ENCODE results near the gene ERFE.

The ERFE gene

DNA sequence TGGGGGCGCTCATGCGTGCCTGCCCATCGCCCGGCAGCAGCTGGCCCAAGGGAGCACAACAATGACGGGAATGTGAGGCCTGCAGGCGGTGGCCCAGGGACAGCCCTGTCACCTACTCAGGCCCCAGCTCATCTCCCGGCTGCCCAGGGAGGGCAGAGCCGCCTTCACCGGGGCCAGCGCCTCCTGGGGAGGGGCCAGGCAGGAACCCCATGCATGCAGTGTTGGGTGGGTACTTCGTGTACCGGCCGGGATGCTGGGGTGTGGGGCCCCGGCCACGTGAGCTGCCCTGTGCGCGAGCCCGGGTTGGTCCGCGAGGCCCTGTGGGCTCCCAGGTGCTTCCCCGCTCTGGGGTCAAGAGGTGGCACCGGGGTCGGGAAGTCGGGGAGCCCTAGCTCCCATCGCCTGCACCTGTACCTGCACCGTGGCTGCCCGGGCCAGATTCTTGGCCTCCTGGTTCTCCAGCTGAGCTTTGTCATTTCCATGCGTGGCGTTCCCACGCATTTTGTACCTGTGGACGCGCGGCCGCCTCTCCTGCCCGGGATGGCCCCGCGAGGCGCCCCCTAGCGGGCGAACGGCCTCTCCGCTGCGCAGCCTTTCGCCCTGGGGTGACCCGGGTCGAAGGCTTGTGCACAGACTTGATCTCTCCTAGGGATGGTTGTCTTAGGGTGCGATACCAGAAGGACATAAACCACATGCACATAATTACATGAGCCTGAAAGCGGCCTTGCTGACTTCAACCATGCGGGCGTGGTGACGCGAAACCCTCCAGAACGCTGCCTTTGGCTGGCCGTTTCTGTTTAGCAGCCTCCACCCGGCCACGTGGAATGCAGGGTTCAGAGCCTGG is 19.4 kb upstream of the ERFE start:
- no peak for DNase-seq (ENCODE audit: low read depth)

DNA sequence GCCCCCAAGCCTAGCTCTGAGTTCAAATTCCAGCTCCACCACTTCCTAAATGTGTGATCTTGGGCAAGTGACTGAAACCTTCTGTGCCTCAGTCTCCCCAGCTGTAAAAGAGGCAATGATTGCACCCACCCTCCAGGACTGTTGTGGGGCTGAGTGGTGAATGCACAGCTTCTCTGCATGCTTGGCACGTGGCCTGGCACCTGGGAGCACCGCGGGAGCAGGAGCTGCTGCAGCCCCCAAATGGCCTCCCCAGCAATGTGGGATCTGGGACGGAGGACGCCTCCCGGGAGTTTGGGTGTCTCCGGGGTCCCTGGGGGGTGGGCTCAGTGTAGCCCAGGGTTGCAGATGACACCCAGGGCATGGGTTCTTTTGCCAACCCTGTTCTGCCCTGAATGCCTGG is 18.7 kb upstream of the ERFE start:
- no peak for DNase-seq (ENCODE audit: low read depth)

DNA sequence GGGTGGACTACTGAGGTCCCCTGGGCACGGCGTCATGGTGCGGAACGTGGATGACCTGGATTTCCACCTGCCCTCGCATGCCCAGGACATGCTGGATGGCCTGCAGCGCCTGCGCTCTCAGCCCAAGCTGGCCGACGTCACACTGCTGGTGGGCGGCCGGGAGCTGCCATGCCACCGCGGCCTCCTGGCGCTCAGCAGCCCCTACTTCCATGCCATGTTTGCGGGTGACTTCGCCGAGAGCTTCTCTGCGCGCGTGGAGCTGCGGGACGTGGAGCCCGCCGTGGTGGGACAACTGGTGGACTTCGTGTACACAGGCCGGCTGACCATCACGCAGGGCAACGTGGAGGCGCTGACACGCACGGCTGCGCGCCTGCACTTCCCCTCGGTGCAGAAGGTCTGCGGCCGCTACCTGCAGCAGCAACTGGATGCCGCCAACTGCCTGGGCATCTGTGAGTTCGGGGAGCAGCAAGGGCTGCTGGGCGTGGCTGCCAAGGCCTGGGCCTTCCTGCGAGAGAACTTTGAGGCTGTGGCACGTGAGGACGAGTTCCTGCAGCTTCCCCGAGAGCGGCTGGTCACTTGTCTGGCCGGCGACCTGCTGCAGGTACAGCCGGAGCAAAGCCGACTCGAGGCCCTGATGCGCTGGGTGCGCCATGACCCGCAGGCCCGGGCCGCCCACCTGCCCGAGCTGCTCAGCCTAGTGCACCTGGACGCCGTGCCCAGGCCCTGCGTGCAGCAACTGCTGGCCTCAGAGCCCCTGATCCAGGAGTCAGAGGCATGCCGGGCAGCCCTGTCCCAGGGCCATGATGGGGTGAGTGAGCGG is 17.8 kb upstream of the ERFE start:
- no peak for DNase-seq (ENCODE audit: low read depth)

GRCh38 chr2:238141541-238142318 is 17.0 kb upstream of the ERFE start:
- no peak for DNase-seq (ENCODE audit: low read depth)

DNA sequence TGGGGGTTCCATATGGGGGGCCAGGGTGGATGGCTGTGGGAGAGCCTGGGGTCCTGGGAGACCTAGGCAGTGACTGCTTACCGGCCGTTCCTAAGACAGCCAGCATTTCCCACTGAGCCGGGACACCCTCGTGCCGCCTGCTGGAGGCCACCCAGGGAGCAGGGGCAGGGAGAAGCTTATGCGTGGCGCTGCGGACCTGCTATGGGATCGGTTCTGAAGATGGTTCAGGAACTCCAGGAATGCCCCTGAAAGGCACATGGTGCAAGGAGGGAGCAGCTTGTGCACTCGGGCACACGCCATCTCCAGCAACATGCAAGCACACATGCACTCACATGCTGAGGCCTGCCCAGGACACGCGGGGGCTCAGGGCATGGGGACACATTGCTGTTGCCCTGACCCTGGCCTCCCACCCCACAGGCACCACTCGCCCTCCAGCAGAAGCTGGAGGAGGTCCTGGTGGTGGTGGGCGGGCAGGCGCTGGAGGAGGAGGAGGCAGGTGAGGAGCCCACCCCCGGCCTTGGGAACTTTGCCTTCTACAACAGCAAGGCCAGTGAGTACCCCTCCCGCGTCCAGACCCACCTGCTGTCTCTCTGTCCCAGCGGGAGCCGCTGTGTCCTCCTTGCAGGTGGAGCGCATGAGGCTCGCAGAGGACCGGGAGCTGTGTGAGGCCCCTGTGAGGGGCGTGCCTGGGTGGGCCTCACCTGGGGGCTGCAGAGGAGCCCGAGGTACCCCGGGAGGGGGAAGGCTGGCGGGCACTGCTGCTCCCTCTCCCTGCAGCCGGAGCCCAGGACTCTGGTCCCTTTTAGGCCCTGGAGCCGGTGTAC is 16.2 kb upstream of the ERFE start:
- DNase-seq (ENCODE audit: low read depth): no peak

DNA sequence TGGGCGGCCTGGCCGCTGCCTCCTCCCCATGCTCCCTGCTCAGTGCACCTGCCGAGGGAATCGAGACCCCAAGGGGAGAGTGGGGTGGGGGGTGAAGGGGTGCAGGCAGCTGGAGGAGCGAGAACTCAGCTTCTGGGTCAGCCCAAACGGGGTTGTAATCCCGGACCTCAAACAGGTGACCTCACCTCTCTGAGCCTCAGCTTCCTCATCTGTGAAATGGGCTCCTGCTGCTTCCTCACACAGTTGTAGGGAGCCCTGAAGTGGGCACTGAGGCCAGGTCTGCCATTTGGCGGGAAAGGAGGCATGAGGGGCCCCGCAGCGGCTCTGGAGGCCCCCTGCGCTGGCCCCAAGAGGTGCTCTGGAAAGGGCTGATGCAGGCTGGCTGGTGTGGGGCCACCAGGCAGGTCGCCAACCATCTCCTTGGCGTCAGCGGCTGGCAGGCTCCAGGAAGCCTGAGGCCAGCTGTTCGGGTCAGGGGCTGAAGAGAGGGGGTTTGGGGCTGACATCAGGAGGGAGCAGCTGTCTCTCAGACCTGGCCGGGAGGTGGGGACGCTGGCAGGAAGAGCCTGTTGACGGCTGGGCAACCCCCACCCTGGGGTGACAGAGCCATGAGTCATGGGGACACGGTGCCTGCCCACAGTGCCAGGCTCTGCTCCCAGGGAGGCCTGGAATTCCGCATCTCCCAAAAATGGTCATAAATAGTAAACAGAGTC is 15.4 kb upstream of the ERFE start:
- no peak for DNase-seq (ENCODE audit: low read depth)

- no peak for DNase-seq (ENCODE audit: low read depth)
These were observed 14.5 kb upstream of the ERFE start for GRCh38 chr2:238144262-238144661.

GRCh38 chr2:238145046-238145445 is 13.7 kb upstream of the ERFE start:
- no peak for DNase-seq (ENCODE audit: low read depth)

GRCh38 chr2:238145851-238146250 is 12.9 kb upstream of the ERFE start:
- no peak for DNase-seq (ENCODE audit: low read depth)

DNA sequence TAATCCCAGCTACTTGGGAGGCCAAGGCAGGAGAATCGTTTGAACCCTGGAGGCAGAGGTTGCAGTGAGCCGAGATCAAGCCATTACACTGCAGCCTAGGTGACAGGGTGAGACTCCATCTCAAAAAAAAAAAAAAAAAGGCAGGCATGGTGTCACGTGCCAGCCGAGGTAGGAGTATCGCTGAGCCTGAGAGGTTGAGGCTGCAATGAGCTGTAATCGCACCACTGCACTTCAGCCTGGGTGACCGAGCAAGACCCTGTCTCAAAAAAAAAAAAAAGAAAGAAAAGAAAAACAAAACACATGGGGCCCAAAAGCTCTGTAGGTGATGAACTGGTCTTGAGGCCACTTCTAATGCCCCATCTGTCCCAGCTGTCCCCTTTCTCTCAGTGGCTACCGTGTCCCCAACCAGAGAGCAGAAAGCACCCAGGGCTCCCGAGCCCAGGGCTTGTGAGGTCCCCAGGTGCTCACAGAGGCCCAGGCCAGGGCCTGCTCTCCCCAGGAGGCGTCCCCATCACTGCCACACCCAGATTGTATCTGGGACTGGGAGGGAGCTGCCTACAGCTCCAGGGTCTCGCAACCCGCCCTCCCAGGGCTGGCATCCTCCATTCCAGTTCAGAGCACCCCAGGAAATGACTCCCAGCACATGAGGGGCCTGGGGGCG is 11.8 kb upstream of the ERFE start:
- no peak for DNase-seq (ENCODE audit: low read depth)

DNA sequence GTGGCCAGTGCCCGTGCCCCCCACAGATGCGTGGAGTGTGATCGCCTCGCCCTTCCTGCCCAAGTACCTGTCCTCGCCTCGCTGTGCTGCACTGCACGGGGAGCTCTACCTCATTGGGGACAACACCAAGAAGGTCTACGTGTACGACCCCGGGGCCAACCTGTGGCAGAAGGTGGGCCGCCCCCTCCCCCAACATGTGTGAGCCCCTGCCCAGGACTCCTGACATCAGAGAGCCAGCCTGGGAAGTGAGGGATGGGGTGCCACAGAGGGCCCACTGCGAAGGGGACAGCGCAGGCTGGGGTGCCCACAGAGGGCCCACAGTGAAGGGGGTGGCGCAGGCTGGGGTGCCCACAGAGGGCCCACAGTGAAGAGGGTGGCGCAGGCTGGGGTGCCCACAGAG is 9.8 kb upstream of the ERFE start:
- DNase-seq (ENCODE audit: low read depth): no peak

DNA sequence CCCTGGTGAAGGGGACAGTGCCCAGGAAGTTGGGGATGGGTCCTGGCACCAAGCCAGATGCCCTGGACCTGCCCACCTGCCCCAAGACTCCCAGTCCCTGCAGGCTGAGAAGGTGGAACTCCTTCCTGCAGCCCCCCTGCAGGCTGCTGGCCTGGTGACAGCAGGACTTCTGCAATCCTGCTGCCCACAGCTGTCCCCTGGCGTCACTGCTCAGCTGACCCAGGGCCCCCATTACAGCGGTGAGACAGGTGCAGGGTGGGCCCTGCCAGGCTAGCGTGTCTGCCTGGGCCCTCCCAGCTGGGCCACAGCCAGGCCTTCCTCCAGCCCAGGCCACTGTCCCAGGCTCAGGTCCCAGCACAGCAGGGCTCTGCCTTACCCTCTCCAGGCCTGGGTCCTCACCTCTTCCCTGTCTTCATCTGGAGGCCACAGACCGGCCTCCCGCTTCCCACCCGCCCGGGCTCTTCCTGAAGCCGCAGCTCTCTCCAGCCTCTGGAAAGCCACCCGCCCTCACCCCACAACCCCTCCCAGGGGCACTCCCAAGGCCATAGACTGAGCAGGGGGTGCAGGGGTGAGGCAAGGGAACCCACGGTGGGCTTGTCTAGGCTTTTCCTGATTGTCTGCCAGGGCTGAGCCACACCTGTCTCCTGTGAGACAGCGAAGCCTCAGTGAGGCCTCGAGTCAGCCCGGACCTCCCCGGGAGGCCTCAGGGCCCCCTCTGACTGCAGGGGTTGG is 8.8 kb upstream of the ERFE start:
- no peak for DNase-seq (ENCODE audit: low read depth)

DNA sequence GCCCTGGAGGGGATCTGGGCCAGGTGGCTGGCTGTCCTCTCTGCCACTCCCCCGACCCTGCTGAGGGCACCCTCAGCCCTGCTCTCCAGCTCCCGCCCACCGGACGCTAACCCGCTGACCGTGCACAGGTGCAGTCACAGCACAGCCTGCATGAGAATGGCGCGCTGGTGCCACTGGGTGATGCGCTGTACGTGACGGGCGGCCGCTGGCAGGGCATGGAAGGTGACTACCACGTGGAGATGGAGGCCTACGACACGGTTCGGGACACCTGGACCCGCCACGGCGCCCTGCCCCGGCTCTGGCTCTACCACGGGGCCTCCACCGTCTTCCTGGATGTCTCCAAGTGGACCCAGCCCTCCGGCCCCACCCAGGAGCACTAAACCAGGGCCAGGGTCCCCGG is 8.1 kb upstream of the ERFE start:
- DNase-seq (ENCODE audit: low read depth): no peak

DNA sequence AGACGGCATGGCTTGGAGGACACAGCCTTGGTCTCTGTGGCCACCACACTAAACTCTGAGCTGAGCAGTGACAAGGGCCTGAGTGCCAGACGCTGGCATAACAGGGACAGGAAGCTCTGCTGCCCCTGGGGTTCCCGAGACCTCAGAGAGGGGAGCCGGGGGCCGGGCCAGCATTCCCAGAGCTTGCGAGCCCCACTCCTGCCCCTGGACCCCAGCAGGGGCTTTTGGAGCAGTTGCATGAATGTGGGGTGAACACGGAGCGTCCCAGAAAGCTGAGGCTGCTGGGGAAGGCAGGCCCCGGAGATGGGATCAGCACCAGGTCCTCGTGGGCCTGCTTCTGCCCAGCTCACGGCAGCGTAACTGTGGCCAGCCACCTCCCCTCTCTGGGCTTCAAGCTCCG is 7.6 kb upstream of the ERFE start:
- no peak for DNase-seq (ENCODE audit: low read depth)

- DNase-seq (ENCODE audit: low read depth): no peak
These were observed 7.0 kb upstream of the ERFE start for GRCh38 chr2:238151628-238152235.

GRCh38 chr2:238152771-238153688 is 5.7 kb upstream of the ERFE start:
- no peak for DNase-seq (ENCODE audit: low read depth)

GRCh38 chr2:238154570-238154969 is 4.2 kb upstream of the ERFE start:
- DNase-seq (ENCODE audit: low read depth): no peak

DNA sequence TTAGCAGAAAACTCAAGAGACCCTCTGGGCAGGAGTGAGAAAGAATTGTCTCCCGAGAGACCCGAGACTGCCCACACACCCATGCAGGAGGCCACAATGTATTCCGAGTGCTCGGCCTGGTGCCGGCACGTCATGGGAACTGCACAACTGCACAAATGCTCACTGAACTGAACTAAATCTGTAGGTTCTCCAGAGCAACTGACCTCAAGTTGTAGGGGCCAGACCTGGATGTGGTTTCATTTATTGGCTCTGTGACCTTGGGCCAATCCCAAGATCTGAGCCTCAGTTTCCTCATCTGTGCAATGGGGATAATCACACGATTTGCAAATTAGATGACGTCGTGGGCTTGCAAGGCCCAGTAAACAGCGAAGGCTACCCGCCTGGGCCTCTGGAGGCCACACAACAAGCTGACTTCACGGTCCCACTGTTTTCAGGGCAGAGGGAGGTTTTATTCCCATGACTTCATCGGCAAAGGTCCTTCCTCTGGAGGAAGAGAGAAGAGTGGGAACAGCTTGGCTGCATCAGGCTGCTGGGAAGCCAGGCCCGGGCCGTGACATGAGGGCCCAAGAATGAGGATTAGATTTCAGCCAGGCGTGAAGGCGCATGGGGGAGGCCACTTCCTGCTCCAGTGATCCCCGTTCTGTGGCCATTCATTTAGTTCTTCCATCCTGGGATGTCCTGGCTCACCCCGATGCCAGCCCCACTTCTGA is 3.6 kb upstream of the ERFE start:
- no peak for DNase-seq (ENCODE audit: low read depth)
